NB4 (cell line): ENCODE measurements around the gene ST14.

Experiments used
- DNase-seq: peaks from one replicate; pipeline ENCODE4 v3.0.0; 2010; ENCODE audit warnings: low read depth
- H3K4me3 ChIP-seq: one replicate; pipeline ENCODE4 v1.5.1; 2011; ENCODE audit warnings: mild to moderate bottlenecking, low read depth, low read length, moderate library complexity
- CTCF ChIP-seq: IDR thresholded peaks from one replicate; pipeline ENCODE4 v1.5.1; 2012; ENCODE audit warnings: low read depth, low read length
- MAX ChIP-seq: IDR thresholded peaks from 2 replicates; pipeline ENCODE4 v1.6.1; 2011; ENCODE audit warnings: low read depth, low read length
- MYC ChIP-seq: IDR thresholded peaks from 2 replicates; pipeline ENCODE4 v1.6.1; 2011; ENCODE audit warnings: low read depth, low read length
- POLR2A ChIP-seq: IDR thresholded peaks from 2 replicates; pipeline ENCODE4 v1.6.1; 2011; ENCODE audit warnings: mild to moderate bottlenecking; ENCODE audit not compliant: insufficient read length; ENCODE audit errors: extremely low read depth

The ST14 gene

DNA sequence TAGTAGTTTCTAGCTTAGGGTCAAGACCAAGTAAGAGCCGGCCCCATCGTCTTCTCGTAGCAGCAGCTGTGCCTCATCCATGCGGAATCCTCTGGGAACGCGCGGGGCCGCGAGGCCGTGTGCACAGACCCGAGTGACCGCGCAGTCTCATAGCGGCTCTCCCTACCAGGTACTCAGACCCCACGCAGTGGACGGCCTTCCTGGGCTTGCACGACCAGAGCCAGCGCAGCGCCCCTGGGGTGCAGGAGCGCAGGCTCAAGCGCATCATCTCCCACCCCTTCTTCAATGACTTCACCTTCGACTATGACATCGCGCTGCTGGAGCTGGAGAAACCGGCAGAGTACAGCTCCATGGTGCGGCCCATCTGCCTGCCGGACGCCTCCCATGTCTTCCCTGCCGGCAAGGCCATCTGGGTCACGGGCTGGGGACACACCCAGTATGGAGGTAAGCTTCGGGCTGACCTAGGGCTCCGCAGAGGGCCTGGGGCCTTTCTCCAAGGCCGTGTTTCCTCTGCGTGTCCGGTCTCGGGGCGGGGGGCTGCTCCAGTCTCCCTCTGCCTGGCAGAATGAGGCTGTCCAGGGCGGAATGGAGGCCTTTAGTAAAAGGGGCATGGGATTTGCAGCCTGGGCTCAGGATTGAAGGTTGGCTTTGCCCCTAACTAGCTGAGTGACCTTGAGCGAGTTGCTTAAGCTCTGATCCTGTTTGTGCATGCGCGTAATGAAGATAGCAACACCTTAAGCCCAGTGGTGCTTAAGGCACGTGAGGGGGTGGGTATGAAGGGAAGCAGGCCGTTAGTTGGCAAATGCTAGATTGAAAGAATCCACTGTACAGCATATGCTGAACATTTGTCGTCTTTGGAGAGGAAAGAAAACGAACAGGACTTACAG lies 48.9 kb downstream of the ST14 start:
- H3K4me3 ChIP-seq: no peak overlapping the region
- DNase-seq: no peak
- no peak for TF ChIP-seq POLR2A
- TF ChIP-seq CTCF: no peak
- TF ChIP-seq MAX: no peak
- TF ChIP-seq MYC: no peak

DNA sequence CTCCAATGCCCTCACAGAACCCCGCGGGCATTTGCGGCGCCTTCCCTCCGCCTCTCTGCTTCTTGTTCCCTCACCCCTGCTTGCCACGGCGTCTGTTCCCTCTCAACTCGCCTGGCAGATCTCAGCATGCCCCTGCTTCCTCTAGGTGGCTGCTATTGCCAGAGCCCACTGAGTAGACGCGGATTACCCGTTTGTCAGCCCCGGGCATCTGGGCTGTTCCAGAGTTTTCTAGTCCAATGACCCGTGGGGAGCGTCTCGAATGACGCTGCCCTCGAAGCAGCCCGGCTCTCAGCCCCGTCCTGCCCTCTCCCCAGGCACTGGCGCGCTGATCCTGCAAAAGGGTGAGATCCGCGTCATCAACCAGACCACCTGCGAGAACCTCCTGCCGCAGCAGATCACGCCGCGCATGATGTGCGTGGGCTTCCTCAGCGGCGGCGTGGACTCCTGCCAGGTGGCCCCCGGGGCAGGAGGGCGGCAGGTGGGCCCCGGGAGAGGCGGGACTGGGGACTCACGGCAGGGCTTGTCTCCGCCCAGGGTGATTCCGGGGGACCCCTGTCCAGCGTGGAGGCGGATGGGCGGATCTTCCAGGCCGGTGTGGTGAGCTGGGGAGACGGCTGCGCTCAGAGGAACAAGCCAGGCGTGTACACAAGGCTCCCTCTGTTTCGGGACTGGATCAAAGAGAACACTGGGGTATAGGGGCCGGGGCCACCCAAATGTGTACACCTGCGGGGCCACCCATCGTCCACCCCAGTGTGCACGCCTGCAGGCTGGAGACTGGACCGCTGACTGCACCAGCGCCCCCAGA lies 49.7 kb downstream of the ST14 start:
- no peak for TF ChIP-seq POLR2A

GRCh38 chr11:130209954-130210854 lies 50.6 kb downstream of the ST14 start:
- DNase-seq: no peak
- TF ChIP-seq POLR2A (no peak), MYC (no peak), CTCF (no peak), MAX (no peak)
- H3K4me3 ChIP-seq: no peak overlapping the region

More for the DNA sequence above, 49.7 kb downstream of the ST14 start:
- H3K4me3 ChIP-seq: no peak overlapping the region
- no peak for DNase-seq

- no peak overlapping the region for H3K4me3 ChIP-seq
- no peak for DNase-seq
- TF ChIP-seq MAX (no peak), POLR2A (no peak), MYC (no peak), CTCF (no peak)
Measured at GRCh38 chr11:130211144-130211543, 51.6 kb downstream of the ST14 start.

GRCh38 chr11:130211781-130212401 lies 52.3 kb downstream of the ST14 start:
- DNase-seq: no peak
- TF ChIP-seq CTCF: no peak
- TF ChIP-seq MYC: no peak
- no peak for TF ChIP-seq MAX
- TF ChIP-seq POLR2A: no peak
- no peak overlapping the region for H3K4me3 ChIP-seq
